ENCODE results near the gene CYP27C1. TPM values are rescaled to one million over a fixed set of nuclear protein-coding genes. Genes with fewer than 3 reads are reported as not detected.

Gene CYP27C1
- total and polyA plus RNA-seq, 7 donors: 0.27 to 0.83 (median 0.58) TPM; not detected in 1

DNA sequence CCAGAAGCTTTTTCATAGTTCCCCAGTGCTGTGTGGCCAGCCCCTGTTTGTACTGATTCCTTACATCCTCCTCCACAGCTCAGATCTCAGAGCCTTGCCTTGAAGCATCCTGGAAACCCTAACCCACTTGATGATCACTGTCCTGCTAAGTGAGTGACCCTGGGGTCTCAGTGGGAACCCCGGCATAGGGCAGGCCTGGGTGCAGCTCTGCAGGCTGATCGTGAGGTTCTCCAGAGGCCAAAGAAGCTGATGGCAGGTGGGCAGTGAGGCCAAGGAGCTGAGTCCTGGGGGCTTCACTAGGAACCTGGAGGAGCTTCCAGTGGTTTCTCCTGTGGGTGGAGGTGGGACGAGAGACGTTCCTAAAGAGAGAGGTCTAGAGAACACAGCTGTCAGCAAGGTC, 65.7 kb downstream of the CYP27C1 start:
- no peak for TF ChIP-seq POLR2A (IDR thresholded peaks at IDR 0.05)
- no peak for TF ChIP-seq EP300 (IDR thresholded peaks at IDR 0.05)
- no peak for TF ChIP-seq POLR2AphosphoS5 (IDR thresholded peaks at IDR 0.05)
- TF ChIP-seq, protein P1, sequence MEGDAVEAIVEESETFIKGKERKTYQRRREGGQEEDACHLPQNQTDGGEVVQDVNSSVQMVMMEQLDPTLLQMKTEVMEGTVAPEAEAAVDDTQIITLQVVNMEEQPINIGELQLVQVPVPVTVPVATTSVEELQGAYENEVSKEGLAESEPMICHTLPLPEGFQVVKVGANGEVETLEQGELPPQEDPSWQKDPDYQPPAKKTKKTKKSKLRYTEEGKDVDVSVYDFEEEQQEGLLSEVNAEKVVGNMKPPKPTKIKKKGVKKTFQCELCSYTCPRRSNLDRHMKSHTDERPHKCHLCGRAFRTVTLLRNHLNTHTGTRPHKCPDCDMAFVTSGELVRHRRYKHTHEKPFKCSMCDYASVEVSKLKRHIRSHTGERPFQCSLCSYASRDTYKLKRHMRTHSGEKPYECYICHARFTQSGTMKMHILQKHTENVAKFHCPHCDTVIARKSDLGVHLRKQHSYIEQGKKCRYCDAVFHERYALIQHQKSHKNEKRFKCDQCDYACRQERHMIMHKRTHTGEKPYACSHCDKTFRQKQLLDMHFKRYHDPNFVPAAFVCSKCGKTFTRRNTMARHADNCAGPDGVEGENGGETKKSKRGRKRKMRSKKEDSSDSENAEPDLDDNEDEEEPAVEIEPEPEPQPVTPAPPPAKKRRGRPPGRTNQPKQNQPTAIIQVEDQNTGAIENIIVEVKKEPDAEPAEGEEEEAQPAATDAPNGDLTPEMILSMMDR (IDR thresholded peaks at IDR 0.05): no peak
- WGBS, 2 donors: 91 to 94% methylated on average over 4 of the region's 4 CpGs
- no peaks in the 10 kb centered on the region for H3K36me3 ChIP-seq
- intact Hi-C loops (cut with DNase I): no loop called here
- no peaks in the 10 kb centered on the region for H3K27me3 ChIP-seq
- no peaks in the 10 kb centered on the region for H3K4me1 ChIP-seq
- H3K9me3 ChIP-seq: peaks cover 0 to 2% (median 0%) of the 10 kb centered on the region in 4 donors
- H3K27ac ChIP-seq: peak overlapping the region in 3 of 4 donors; percentile 17 to 50 (median 37)
- H3K4me3 ChIP-seq: no peak overlapping the region
- DNase-seq: peak; percentile 30

DNA sequence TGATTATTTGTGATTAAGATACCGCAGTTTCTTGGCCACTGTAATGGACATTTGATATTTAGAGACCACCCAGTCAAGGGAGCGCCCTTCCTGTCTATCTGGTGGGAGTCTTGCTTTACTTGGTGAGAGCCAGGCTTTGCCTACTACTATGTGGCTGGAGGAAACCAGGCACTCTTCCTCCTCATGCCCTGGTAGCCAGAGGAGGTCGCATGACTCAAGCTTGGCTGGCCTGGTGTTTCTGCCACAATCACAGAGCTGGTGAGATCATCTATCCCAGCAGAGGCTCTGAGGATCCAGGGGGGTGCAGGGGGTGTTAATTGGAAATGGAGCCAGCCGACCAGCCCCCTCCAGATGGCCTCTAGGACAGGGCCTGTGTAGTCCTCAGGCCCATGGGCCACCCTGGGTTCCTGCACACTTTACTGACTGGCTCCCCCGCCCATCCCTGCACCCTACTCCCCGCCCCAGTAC, 66.4 kb downstream of the CYP27C1 start:
- WGBS, 2 donors: 85 to 94% methylated on average over 6 of the region's 6 CpGs
- no peak for TF ChIP-seq EP300 (IDR thresholded peaks at IDR 0.05)
- TF ChIP-seq, protein P1 (IDR thresholded peaks at IDR 0.05): no peak
- TF ChIP-seq POLR2A (IDR thresholded peaks at IDR 0.05): no peak
- no peak for TF ChIP-seq POLR2AphosphoS5 (IDR thresholded peaks at IDR 0.05)
- Histone ChIP-seq H3K27ac (peak overlapping the region in 1 of 4 donors; percentile 14), H3K27me3 (no peaks in the 10 kb centered on the region), H3K36me3 (no peaks in the 10 kb centered on the region), H3K4me3 (no peak overlapping the region), H3K9me3 (peaks cover 0 to 2% (median 0%) of the 10 kb centered on the region in 4 donors), H3K4me1 (no peaks in the 10 kb centered on the region)
- intact Hi-C loops (cut with DNase I): no loop called here
- DNase-seq: peak; percentile 70

DNA sequence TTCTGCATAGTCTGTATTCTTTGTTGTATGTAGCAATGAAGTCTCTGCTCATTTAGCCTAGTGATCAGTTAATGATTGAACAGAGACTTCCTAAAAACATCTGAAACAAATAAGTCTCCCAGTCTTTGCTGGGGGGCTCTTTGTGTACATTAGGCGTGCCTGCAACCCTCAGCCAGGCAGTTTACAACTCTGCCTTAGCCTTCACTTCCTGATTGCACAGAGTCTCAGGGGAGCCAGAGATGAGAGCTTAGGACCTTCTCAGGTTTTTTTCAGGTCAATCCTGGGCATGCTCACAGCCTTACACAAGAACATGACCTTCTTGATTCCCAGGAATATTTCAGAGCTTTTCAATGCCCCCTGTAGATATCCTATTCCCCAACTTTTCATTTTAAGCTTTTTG, 69.1 kb downstream of the CYP27C1 start:
- H3K27ac ChIP-seq: no peak overlapping the region
- H3K27me3 ChIP-seq: no peaks in the 10 kb centered on the region
- no peak overlapping the region for H3K4me3 ChIP-seq
- no peaks in the 10 kb centered on the region for H3K36me3 ChIP-seq
- TF ChIP-seq, protein P1 (IDR thresholded peaks at IDR 0.05): no peak
- TF ChIP-seq EP300 (IDR thresholded peaks at IDR 0.05): no peak
- no peak for TF ChIP-seq POLR2AphosphoS5 (IDR thresholded peaks at IDR 0.05)
- no peak for TF ChIP-seq POLR2A (IDR thresholded peaks at IDR 0.05)
- no peak for DNase-seq
- intact Hi-C loops (cut with DNase I): no loop called here
- H3K9me3 ChIP-seq: peaks cover 0 to 2% (median 0%) of the 10 kb centered on the region in 4 donors
- 31 to 79% methylated on average over 1 of the region's 1 CpG for WGBS, 2 donors
- no peaks in the 10 kb centered on the region for H3K4me1 ChIP-seq

DNA sequence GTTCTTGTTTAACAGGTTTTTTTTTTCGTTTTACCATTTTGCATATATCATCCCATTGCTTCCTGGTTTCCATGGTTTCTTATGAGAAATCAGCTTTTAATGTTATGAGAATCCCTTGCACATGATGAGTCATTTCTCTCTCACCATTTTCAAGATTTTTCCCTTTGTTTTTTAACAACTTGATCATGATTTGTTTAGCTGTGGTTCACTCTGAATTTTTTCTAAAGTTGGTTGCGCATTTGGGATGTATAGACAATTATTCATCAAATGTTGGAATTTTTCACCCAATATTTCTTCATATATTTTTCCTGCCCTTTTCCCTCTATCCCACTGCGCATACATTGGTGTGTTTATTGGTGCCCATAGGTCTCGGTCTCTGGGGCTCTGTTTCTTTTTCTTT, 70.7 kb downstream of the CYP27C1 start:
- Histone ChIP-seq H3K4me3 (no peak overlapping the region), H3K27ac (no peak overlapping the region), H3K27me3 (no peaks in the 10 kb centered on the region), H3K36me3 (no peaks in the 10 kb centered on the region), H3K9me3 (peaks cover 0 to 2% (median 0%) of the 10 kb centered on the region in 4 donors), H3K4me1 (peaks cover 0 to 3% (median 0%) of the 10 kb centered on the region in 4 donors)
- TF ChIP-seq, protein P1 (IDR thresholded peaks at IDR 0.05): no peak
- TF ChIP-seq POLR2A (IDR thresholded peaks at IDR 0.05) (no peak), EP300 (IDR thresholded peaks at IDR 0.05) (no peak), POLR2AphosphoS5 (IDR thresholded peaks at IDR 0.05) (no peak)
- no peak for DNase-seq
- intact Hi-C loops (cut with DNase I): no loop called here
- WGBS, 2 donors: 79 to 91% methylated on average over 4 of the region's 4 CpGs
